ENCODE data around the gene NSL1.
"Not testable (repeated sequence)": the region's sequence is repeated elsewhere in the genome, so short reads cannot be mapped to it uniquely, and the experiment has no call there.

The NSL1 gene

GRCh38 chr1:212783976-212784375 is 7.6 kb downstream of the NSL1 start:
- Histone ChIP-seq H3K9ac (ENCODE audit: low read depth in 1 of 2, low read length in 2 of 2) (no peak overlapping the region), H3K27ac (ENCODE audit: low read depth, low read length) (no peak overlapping the region), H3K4me3 (ENCODE audit: low read depth in 1 of 2, low read length in 2 of 2) (no peak overlapping the region), H3K4me1 (ENCODE audit: control insufficient read depth in 1 of 2, insufficient read depth in 2 of 2, low read length in 2 of 2) (no peaks in the 10 kb centered on the region), H3K9me3 (ENCODE audit: control insufficient read depth in 1 of 2, low read length in 2 of 2) (no peaks in the 10 kb centered on the region), H3K27me3 (ENCODE audit: control insufficient read depth in 1 of 2, insufficient read depth in 2 of 2, low read length in 2 of 2) (no peaks in the 10 kb centered on the region), H3K36me3 (ENCODE audit: control insufficient read depth in 1 of 2, insufficient read depth in 2 of 2, low read length in 2 of 2) (peaks cover 14 to 31% of the 10 kb centered on the region in 2 donors)

GRCh38 chr1:212782422-212783154 is 9.0 kb downstream of the NSL1 start:
- Histone ChIP-seq H3K36me3 (ENCODE audit: control insufficient read depth in 1 of 2, insufficient read depth in 2 of 2, low read length in 2 of 2) (peaks cover 14 to 31% of the 10 kb centered on the region in 2 donors), H3K9me3 (ENCODE audit: control insufficient read depth in 1 of 2, low read length in 2 of 2) (no peaks in the 10 kb centered on the region), H3K27ac (ENCODE audit: low read depth, low read length) (no peak overlapping the region), H3K4me3 (ENCODE audit: low read depth in 1 of 2, low read length in 2 of 2) (no peak overlapping the region), H3K4me1 (ENCODE audit: control insufficient read depth in 1 of 2, insufficient read depth in 2 of 2, low read length in 2 of 2) (no peaks in the 10 kb centered on the region), H3K9ac (ENCODE audit: low read depth in 1 of 2, low read length in 2 of 2) (no peak overlapping the region), H3K27me3 (ENCODE audit: control insufficient read depth in 1 of 2, insufficient read depth in 2 of 2, low read length in 2 of 2) (no peaks in the 10 kb centered on the region)

- no peak overlapping the region for H3K9ac ChIP-seq (ENCODE audit: low read depth in 1 of 2, low read length in 2 of 2)
- no peaks in the 10 kb centered on the region for H3K4me1 ChIP-seq (ENCODE audit: control insufficient read depth in 1 of 2, insufficient read depth in 2 of 2, low read length in 2 of 2)
- H3K27ac ChIP-seq (ENCODE audit: low read depth, low read length) = no peak overlapping the region
- no peak overlapping the region for H3K4me3 ChIP-seq (ENCODE audit: low read depth in 1 of 2, low read length in 2 of 2)
- H3K36me3 ChIP-seq (ENCODE audit: control insufficient read depth in 1 of 2, insufficient read depth in 2 of 2, low read length in 2 of 2) = peaks cover 14 to 27% of the 10 kb centered on the region in 2 donors
- H3K9me3 ChIP-seq (ENCODE audit: control insufficient read depth in 1 of 2, low read length in 2 of 2) = no peaks in the 10 kb centered on the region
- no peaks in the 10 kb centered on the region for H3K27me3 ChIP-seq (ENCODE audit: control insufficient read depth in 1 of 2, insufficient read depth in 2 of 2, low read length in 2 of 2)
These were observed 10.4 kb downstream of the NSL1 start for GRCh38 chr1:212781225-212781624.

GRCh38 chr1:212780759-212781158 is 10.8 kb downstream of the NSL1 start:
- H3K36me3 ChIP-seq (ENCODE audit: control insufficient read depth in 1 of 2, insufficient read depth in 2 of 2, low read length in 2 of 2) = peaks cover 11 to 25% of the 10 kb centered on the region in 2 donors
- H3K27ac ChIP-seq (ENCODE audit: low read depth, low read length) = no peak overlapping the region
- H3K27me3 ChIP-seq (ENCODE audit: control insufficient read depth in 1 of 2, insufficient read depth in 2 of 2, low read length in 2 of 2) = no peaks in the 10 kb centered on the region
- H3K4me1 ChIP-seq (ENCODE audit: control insufficient read depth in 1 of 2, insufficient read depth in 2 of 2, low read length in 2 of 2) = no peaks in the 10 kb centered on the region
- no peaks in the 10 kb centered on the region for H3K9me3 ChIP-seq (ENCODE audit: control insufficient read depth in 1 of 2, low read length in 2 of 2)
- H3K4me3 ChIP-seq (ENCODE audit: low read depth in 1 of 2, low read length in 2 of 2) = no peak overlapping the region
- no peak overlapping the region for H3K9ac ChIP-seq (ENCODE audit: low read depth in 1 of 2, low read length in 2 of 2)

- H3K27ac ChIP-seq (ENCODE audit: low read depth, low read length); H3K9me3 ChIP-seq (ENCODE audit: control insufficient read depth in 1 of 2, low read length in 2 of 2); H3K9ac ChIP-seq (ENCODE audit: low read depth in 1 of 2, low read length in 2 of 2); H3K27me3 ChIP-seq (ENCODE audit: control insufficient read depth in 1 of 2, insufficient read depth in 2 of 2, low read length in 2 of 2); H3K4me1 ChIP-seq (ENCODE audit: control insufficient read depth in 1 of 2, insufficient read depth in 2 of 2, low read length in 2 of 2); H3K4me3 ChIP-seq (ENCODE audit: low read depth in 1 of 2, low read length in 2 of 2): not testable (repeated sequence)
- peaks cover 9 to 22% of the 10 kb centered on the region in 2 donors for H3K36me3 ChIP-seq (ENCODE audit: control insufficient read depth in 1 of 2, insufficient read depth in 2 of 2, low read length in 2 of 2)
These were observed 12.5 kb downstream of the NSL1 start for GRCh38 chr1:212779086-212779485.

GRCh38 chr1:212777151-212777550 is 14.4 kb downstream of the NSL1 start:
- Histone ChIP-seq H3K9ac (ENCODE audit: low read depth in 1 of 2, low read length in 2 of 2) (no peak overlapping the region), H3K36me3 (ENCODE audit: control insufficient read depth in 1 of 2, insufficient read depth in 2 of 2, low read length in 2 of 2) (peaks cover 0 to 10% of the 10 kb centered on the region in 2 donors), H3K9me3 (ENCODE audit: control insufficient read depth in 1 of 2, low read length in 2 of 2) (no peaks in the 10 kb centered on the region), H3K4me1 (ENCODE audit: control insufficient read depth in 1 of 2, insufficient read depth in 2 of 2, low read length in 2 of 2) (no peaks in the 10 kb centered on the region), H3K27me3 (ENCODE audit: control insufficient read depth in 1 of 2, insufficient read depth in 2 of 2, low read length in 2 of 2) (no peaks in the 10 kb centered on the region), H3K27ac (ENCODE audit: low read depth, low read length) (no peak overlapping the region), H3K4me3 (ENCODE audit: low read depth in 1 of 2, low read length in 2 of 2) (no peak overlapping the region)

- no peak overlapping the region for H3K4me3 ChIP-seq (ENCODE audit: low read depth in 1 of 2, low read length in 2 of 2)
- no peaks in the 10 kb centered on the region for H3K27me3 ChIP-seq (ENCODE audit: control insufficient read depth in 1 of 2, insufficient read depth in 2 of 2, low read length in 2 of 2)
- H3K9me3 ChIP-seq (ENCODE audit: control insufficient read depth in 1 of 2, low read length in 2 of 2) = no peaks in the 10 kb centered on the region
- no peak overlapping the region for H3K9ac ChIP-seq (ENCODE audit: low read depth in 1 of 2, low read length in 2 of 2)
- no peak overlapping the region for H3K27ac ChIP-seq (ENCODE audit: low read depth, low read length)
- peaks cover 0 to 5% of the 10 kb centered on the region in 2 donors for H3K36me3 ChIP-seq (ENCODE audit: control insufficient read depth in 1 of 2, insufficient read depth in 2 of 2, low read length in 2 of 2)
- no peaks in the 10 kb centered on the region for H3K4me1 ChIP-seq (ENCODE audit: control insufficient read depth in 1 of 2, insufficient read depth in 2 of 2, low read length in 2 of 2)
These were observed 16.3 kb downstream of the NSL1 start for GRCh38 chr1:212775241-212775640.

- Histone ChIP-seq H3K27ac (ENCODE audit: low read depth, low read length) (no peak overlapping the region), H3K9me3 (ENCODE audit: control insufficient read depth in 1 of 2, low read length in 2 of 2) (peaks cover 0 to 2% of the 10 kb centered on the region in 2 donors), H3K4me1 (ENCODE audit: control insufficient read depth in 1 of 2, insufficient read depth in 2 of 2, low read length in 2 of 2) (no peaks in the 10 kb centered on the region), H3K4me3 (ENCODE audit: low read depth in 1 of 2, low read length in 2 of 2) (no peak overlapping the region), H3K36me3 (ENCODE audit: control insufficient read depth in 1 of 2, insufficient read depth in 2 of 2, low read length in 2 of 2) (peaks cover 0 to 5% of the 10 kb centered on the region in 2 donors), H3K9ac (ENCODE audit: low read depth in 1 of 2, low read length in 2 of 2) (no peak overlapping the region), H3K27me3 (ENCODE audit: control insufficient read depth in 1 of 2, insufficient read depth in 2 of 2, low read length in 2 of 2) (no peaks in the 10 kb centered on the region)
These were observed 17.0 kb downstream of the NSL1 start for GRCh38 chr1:212774584-212774983.

GRCh38 chr1:212773011-212773410 is 18.6 kb downstream of the NSL1 start:
- Histone ChIP-seq H3K4me3 (ENCODE audit: low read depth in 1 of 2, low read length in 2 of 2) (no peak overlapping the region), H3K27ac (ENCODE audit: low read depth, low read length) (no peak overlapping the region), H3K27me3 (ENCODE audit: control insufficient read depth in 1 of 2, insufficient read depth in 2 of 2, low read length in 2 of 2) (no peaks in the 10 kb centered on the region), H3K9me3 (ENCODE audit: control insufficient read depth in 1 of 2, low read length in 2 of 2) (peaks cover 2 to 10% of the 10 kb centered on the region in 2 donors), H3K36me3 (ENCODE audit: control insufficient read depth in 1 of 2, insufficient read depth in 2 of 2, low read length in 2 of 2) (peaks cover 0 to 5% of the 10 kb centered on the region in 2 donors), H3K4me1 (ENCODE audit: control insufficient read depth in 1 of 2, insufficient read depth in 2 of 2, low read length in 2 of 2) (no peaks in the 10 kb centered on the region), H3K9ac (ENCODE audit: low read depth in 1 of 2, low read length in 2 of 2) (no peak overlapping the region)

GRCh38 chr1:212771341-212771740 is 20.2 kb downstream of the NSL1 start:
- Histone ChIP-seq H3K27me3 (ENCODE audit: control insufficient read depth in 1 of 2, insufficient read depth in 2 of 2, low read length in 2 of 2) (no peaks in the 10 kb centered on the region), H3K4me3 (ENCODE audit: low read depth in 1 of 2, low read length in 2 of 2) (no peak overlapping the region), H3K36me3 (ENCODE audit: control insufficient read depth in 1 of 2, insufficient read depth in 2 of 2, low read length in 2 of 2) (peaks cover 0 to 5% of the 10 kb centered on the region in 2 donors), H3K4me1 (ENCODE audit: control insufficient read depth in 1 of 2, insufficient read depth in 2 of 2, low read length in 2 of 2) (no peaks in the 10 kb centered on the region), H3K27ac (ENCODE audit: low read depth, low read length) (no peak overlapping the region), H3K9ac (ENCODE audit: low read depth in 1 of 2, low read length in 2 of 2) (no peak overlapping the region), H3K9me3 (ENCODE audit: control insufficient read depth in 1 of 2, low read length in 2 of 2) (peaks cover 2 to 10% of the 10 kb centered on the region in 2 donors)

Data from duodenal mucosa (tissue), 2 donors.